ENCODE data around the gene ITGB1BP2.
A peak's percentile ranks its signal among the peaks of the same experiment; 100 is the strongest.

GRCh38 chrX:71283403-71284143 lies 18.0 kb upstream of the ITGB1BP2 start, which contains the start of gene NONO:
- TF ChIP-seq CTCF (IDR thresholded peaks at IDR 0.05): no peak
- TF ChIP-seq POLR2A (IDR thresholded peaks at IDR 0.05): peak; percentile 26

All from testis (tissue), 2 donors.